CMK (cell line): Measurements from ENCODE around the gene VPS37D.
"Not testable (repeated sequence)": the region's sequence is repeated elsewhere in the genome, so short reads cannot be mapped to it uniquely, and the experiment has no call there.

Source experiments
- DNase-seq: peaks from one replicate; pipeline ENCODE4 v3.0.0-alpha.2; 2010; ENCODE audit warnings: low read depth

Gene VPS37D

GRCh38 chr7:73706126-73707044 lies 38.8 kb downstream of the VPS37D start:
- no peak for DNase-seq

- DNase-seq = no peak
Observed at GRCh38 chr7:73707045-73707631, 39.5 kb downstream of the VPS37D start.

GRCh38 chr7:73708961-73709549 lies 41.4 kb downstream of the VPS37D start:
- no peak for DNase-seq

- no peak for DNase-seq
Observed at GRCh38 chr7:73712773-73713172, 45.1 kb downstream of the VPS37D start.

- not testable (repeated sequence) for DNase-seq
Observed at GRCh38 chr7:73713319-73713718, 45.7 kb downstream of the VPS37D start.

GRCh38 chr7:73715648-73716317 lies 48.2 kb downstream of the VPS37D start:
- no peak for DNase-seq

- DNase-seq = no peak
Observed at GRCh38 chr7:73716318-73716890, 48.8 kb downstream of the VPS37D start.

- DNase-seq = no peak
Observed at GRCh38 chr7:73717025-73717807, 49.6 kb downstream of the VPS37D start.

- DNase-seq = no peak
Observed at GRCh38 chr7:73717991-73718405, 50.4 kb downstream of the VPS37D start.

- no peak for DNase-seq
Observed at GRCh38 chr7:73718438-73718881, 50.8 kb downstream of the VPS37D start.

GRCh38 chr7:73718905-73719805 lies 51.5 kb downstream of the VPS37D start, which contains the start of gene STX1A:
Gene STX1A, minus strand, starts transcription at chr7:73719669. Its CDS starts 38 bp downstream, at chr7:73719631.
- DNase-seq = no peak

GRCh38 chr7:73719806-73720169 lies 52.2 kb downstream of the VPS37D start:
- DNase-seq = no peak

GRCh38 chr7:73720443-73720842 lies 52.8 kb downstream of the VPS37D start:
- not testable (repeated sequence) for DNase-seq

- no peak for DNase-seq
Observed at GRCh38 chr7:73721377-73721817, 53.8 kb downstream of the VPS37D start.
